T follicular helper cell (primary cell): ENCODE measurements around the gene TRPM7.

Experiments
- DNase-seq: peaks from one replicate; pipeline ENCODE4 v3.0.0-alpha.2; 2020; ENCODE audit warnings: low read depth

Gene TRPM7

GRCh38 chr15:50562735-50563640 is 123.6 kb downstream of the TRPM7 start:
- DNase-seq, result no peak

DNA sequence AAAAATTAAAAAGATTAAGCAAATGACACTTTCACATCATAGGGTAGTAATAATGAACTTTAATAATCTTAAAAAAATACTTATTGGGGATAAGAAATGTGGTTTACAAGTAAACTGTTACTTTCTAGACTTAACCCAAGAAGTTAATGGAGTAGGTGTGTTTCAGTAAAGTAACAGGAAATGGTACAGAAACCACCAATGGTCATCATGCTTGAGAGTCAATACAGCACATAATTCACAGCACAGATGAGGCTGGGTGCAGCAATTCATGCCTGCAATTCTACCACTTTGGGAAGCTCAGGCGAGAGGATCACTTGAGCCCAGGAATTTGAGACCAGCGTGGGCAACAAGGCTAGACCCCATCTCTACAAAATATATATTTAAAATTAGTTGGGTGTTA is 128.6 kb downstream of the TRPM7 start:
- DNase-seq, result no peak

DNA sequence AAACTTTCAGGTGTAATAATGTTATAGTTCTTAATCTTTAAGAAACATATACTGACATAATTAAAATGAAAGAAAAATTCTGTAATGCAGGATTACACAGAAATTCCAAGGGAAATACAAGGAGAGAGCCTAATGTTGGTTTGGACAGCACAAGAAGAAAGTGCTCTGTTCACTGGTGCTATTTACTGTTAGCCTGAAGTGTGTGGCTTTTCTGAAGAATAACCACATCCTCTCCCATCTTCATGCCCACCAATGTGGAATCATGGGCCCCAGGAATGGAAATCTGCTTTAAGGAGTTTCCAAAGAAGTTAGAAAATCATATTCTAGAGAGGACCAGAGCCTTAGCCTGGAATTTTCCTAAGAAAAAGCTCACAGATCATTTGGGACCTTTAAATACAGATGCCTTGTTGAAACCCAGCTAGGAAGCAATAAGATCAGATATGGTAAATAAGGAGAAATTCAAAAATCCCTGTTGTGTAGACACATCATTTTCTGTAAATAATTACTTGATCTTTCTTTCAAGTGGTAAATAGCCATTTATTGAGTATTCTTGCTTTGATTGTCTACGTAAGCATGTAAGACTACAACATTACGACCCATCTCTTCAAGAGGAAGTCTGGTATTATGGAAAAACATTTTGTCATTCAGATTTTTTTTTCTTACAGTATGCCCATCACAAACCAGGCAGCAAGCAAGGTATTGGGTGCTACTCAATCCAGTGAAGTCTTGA is 129.8 kb downstream of the TRPM7 start:
- DNase-seq, result no peak

- DNase-seq, result no peak
Observed at GRCh38 chr15:50552238-50552637, 134.4 kb downstream of the TRPM7 start.

DNA sequence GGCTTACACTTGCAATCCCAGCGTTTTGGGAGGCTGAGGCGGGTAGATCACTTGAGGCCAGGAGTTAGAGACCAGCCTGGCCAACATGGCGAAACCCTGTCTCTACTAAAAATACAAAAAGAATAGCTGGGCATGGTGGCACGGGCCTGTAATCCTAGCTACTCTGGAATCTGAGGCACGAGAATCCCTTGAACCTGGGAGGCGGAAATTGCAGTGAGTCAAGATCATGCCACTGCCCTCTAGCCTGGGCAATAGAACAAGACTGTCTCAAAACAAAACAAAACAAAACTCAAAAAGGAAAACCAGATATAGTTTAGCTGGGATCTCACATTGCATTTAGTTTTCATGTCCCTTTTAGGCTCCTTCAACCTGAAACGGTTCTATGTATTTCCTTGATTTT is 137.3 kb downstream of the TRPM7 start:
- DNase-seq, result no peak

GRCh38 chr15:50546566-50546965 is 140.0 kb downstream of the TRPM7 start, which contains the start of gene USP50:
Gene USP50 (minus strand): TSS chr15:50546666. CDS start chr15:50546525, 141 bp downstream.
- DNase-seq, result no peak

DNA sequence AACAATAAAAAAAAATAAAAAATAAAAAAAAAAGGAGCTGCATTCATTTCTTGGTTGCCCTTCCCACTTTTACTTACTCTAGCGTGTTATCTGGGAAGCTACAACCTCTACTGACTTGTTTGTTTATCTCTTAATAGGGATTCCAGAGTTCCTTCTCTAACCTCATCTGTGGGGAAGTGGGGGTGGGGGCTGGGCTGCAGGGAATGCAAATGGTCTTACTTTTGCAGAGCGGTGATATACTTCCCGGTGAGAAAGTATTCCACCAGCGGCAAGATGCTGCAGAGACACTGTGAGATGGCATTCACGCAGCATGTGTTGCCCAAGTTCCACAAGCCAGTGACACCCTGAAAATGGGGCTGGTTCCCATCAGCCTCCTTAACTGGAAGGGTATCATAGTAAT is 142.2 kb downstream of the TRPM7 start:
- no peak for DNase-seq

DNA sequence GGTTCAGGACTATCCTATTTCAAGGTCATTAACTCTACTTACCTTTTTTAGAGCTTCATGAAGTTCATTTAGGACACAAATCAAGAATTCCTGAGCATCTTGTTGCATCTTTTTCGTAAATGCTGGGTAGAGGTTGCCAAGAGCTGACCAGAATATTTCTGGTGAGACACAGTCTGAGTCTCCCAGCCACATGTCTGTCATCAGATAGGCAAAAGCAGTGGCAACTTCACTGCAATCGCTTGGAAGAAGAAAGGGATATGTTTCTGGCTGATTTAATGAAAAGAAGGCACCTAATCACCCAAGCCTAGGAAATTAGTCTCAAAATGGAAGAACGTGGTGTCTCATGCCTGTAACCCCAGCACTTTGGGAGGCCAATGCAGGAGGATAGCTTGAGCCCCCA is 143.0 kb downstream of the TRPM7 start:
- no peak for DNase-seq

DNA sequence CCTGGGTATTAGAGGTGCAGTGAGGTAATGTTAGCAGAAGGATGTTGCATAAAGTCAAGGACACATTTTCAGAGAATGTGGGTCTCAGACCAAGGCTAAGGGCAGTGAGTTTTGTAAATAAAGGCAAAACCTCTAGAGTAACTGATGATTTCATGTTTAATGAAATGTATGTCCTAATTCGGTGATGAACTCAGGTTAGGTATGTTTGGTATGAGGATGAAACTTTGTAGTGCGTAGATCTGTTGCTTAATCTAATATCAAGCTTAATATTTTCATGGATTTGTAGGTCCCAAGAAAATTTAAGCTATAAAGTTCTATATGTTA is 143.7 kb downstream of the TRPM7 start:
- no peak for DNase-seq

GRCh38 chr15:50531766-50532165 is 154.8 kb downstream of the TRPM7 start:
- no peak for DNase-seq

GRCh38 chr15:50531163-50531562 is 155.4 kb downstream of the TRPM7 start:
- DNase-seq, result no peak

GRCh38 chr15:50523851-50524251 is 162.7 kb downstream of the TRPM7 start:
- DNase-seq, result no peak

GRCh38 chr15:50519740-50520425 is 166.7 kb downstream of the TRPM7 start:
- DNase-seq, result no peak

DNA sequence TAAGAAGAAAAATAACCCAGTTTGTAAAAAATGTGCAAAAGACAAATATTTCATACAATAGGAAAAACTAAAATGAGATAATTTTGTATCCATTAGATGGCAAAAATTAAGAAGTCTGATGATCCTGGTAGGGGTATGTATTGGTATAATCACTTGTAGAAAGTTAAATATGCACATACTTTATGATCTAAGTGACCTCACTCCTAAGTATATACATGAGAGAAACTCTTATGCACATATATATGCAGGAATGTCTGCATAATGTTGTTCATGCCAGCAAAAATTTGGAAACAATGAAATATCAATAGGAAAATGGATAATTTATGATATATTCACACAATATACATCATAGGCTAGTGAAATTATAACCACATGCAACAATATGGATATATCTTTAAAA is 173.6 kb downstream of the TRPM7 start:
- DNase-seq, result no peak
